GM12873 (cell line): ENCODE results near the gene DERL2.

Experiments used
- CTCF ChIP-seq: IDR thresholded peaks from 2 replicates; pipeline ENCODE4 v1.5.1; 2012; ENCODE audit warnings: low read depth, mild to moderate bottlenecking, moderate library complexity, low read length, control low read depth; ENCODE audit not compliant: insufficient read depth; ENCODE audit errors: missing control alignments

Gene DERL2

GRCh38 chr17:5466295-5466694 is 19.7 kb downstream of the DERL2 start:
- no peak for TF ChIP-seq CTCF

GRCh38 chr17:5464717-5465507 is 21.1 kb downstream of the DERL2 start:
- TF ChIP-seq CTCF = no peak

- TF ChIP-seq CTCF = no peak
Observed at GRCh38 chr17:5446786-5447185, 39.2 kb downstream of the DERL2 start.

GRCh38 chr17:5444209-5444608 is 41.8 kb downstream of the DERL2 start:
- TF ChIP-seq CTCF = no peak

GRCh38 chr17:5443728-5444127 is 42.2 kb downstream of the DERL2 start:
- TF ChIP-seq CTCF = no peak

GRCh38 chr17:5439446-5439764 is 46.6 kb downstream of the DERL2 start:
- TF ChIP-seq CTCF = no peak

- TF ChIP-seq CTCF = peak; percentile 95
Observed at GRCh38 chr17:5438716-5439445, 47.1 kb downstream of the DERL2 start, which contains the start of gene C1QBP. Gene C1QBP (minus strand): TSS chr17:5439155. CDS start chr17:5439073, 82 bp downstream.
